H4 (cell line): ENCODE data around the gene HEPACAM. TPM values are rescaled to one million over a fixed set of nuclear protein-coding genes. Genes with fewer than 3 reads are reported as not detected.

ENCODE experiments used
- DNase-seq: peaks from one replicate; pipeline ENCODE4 v3.0.0-alpha.2; 2015; ENCODE audit warnings: low spot score
- total RNA-seq: library from RNA; depleted of rRNA; stranded (reverse); fragments of >200 nt; shearing (Covaris generic); gene quantifications from 2 replicates; pipeline ENCODE4 v1.2.3, GENCODE V29; 2014

HEPACAM gene
- total RNA-seq, 1 experiment from 2014 or later = not detected

GRCh38 chr11:124943254-124943616, 7.4 kb upstream of the HEPACAM start:
- DNase-seq = no peak

- no peak for DNase-seq
Observed at GRCh38 chr11:124942466-124943253, 6.8 kb upstream of the HEPACAM start.

- no peak for DNase-seq
Observed at GRCh38 chr11:124941703-124942102, 5.9 kb upstream of the HEPACAM start.

GRCh38 chr11:124938970-124939369, 3.1 kb upstream of the HEPACAM start:
- DNase-seq = no peak

GRCh38 chr11:124938206-124938765, 2.4 kb upstream of the HEPACAM start:
- no peak for DNase-seq

GRCh38 chr11:124937336-124937935, 1.6 kb upstream of the HEPACAM start:
- DNase-seq = no peak

GRCh38 chr11:124934862-124935547, 842 bp downstream of the HEPACAM start:
- no peak for DNase-seq

- no peak for DNase-seq
Observed at GRCh38 chr11:124930799-124931198, 5.0 kb downstream of the HEPACAM start.

GRCh38 chr11:124928942-124929665, 6.7 kb downstream of the HEPACAM start:
- no peak for DNase-seq

GRCh38 chr11:124923296-124923695, 12.6 kb downstream of the HEPACAM start:
- no peak for DNase-seq

GRCh38 chr11:124922831-124923230, 13.0 kb downstream of the HEPACAM start:
- DNase-seq = no peak

- no peak for DNase-seq
Observed at GRCh38 chr11:124920870-124921609, 14.8 kb downstream of the HEPACAM start.

- DNase-seq = no peak
Observed at GRCh38 chr11:124920356-124920755, 15.5 kb downstream of the HEPACAM start.

GRCh38 chr11:124919898-124920297, 15.9 kb downstream of the HEPACAM start:
- no peak for DNase-seq

GRCh38 chr11:124918950-124919349, 16.9 kb downstream of the HEPACAM start, which contains the start of gene HEPN1:
Gene HEPN1 (plus strand): TSS chr11:124919250.
- DNase-seq = no peak

GRCh38 chr11:124917115-124917637, 18.7 kb downstream of the HEPACAM start:
- peak; percentile 48 for DNase-seq

- no peak for DNase-seq
Observed at GRCh38 chr11:124916370-124916710, 19.5 kb downstream of the HEPACAM start.

- no peak for DNase-seq
Observed at GRCh38 chr11:124915541-124916369, 20.1 kb downstream of the HEPACAM start.

GRCh38 chr11:124902616-124903015, 33.2 kb downstream of the HEPACAM start:
- DNase-seq = no peak

- peak; percentile 56 for DNase-seq
Observed at GRCh38 chr11:124900464-124900863, 35.4 kb downstream of the HEPACAM start.
